ENCODE results near the gene ACP7.
A peak's percentile ranks its signal among the peaks of the same experiment; 100 is the strongest.
"Not testable (repeated sequence)": the region's sequence is repeated elsewhere in the genome, so short reads cannot be mapped to it uniquely, and the experiment has no call there.

Gene ACP7

GRCh38 chr19:39078436-39079200 lies 5.5 kb upstream of the ACP7 start:
- DNase-seq (ENCODE audit: low read depth), result peak; percentile 97

DNA sequence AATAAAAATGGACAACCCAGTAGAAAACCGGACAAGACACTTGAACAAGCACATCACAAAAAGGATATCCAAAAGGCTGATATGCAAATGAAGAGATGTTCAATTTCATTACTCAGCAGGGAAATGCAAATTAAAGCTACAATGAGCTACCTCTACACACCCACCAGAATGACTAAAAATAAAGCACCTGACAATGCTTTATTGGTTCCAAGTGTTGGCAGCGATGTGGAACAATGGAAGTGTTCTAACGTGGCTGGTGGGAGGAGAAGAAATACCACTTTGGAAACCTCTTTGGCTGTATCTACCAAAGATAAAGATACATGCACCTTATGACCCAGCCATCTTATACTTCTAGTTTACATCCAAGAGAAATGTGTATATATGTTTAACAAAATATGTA lies 3.7 kb upstream of the ACP7 start:
- DNase-seq (ENCODE audit: low read depth), result no peak

DNA sequence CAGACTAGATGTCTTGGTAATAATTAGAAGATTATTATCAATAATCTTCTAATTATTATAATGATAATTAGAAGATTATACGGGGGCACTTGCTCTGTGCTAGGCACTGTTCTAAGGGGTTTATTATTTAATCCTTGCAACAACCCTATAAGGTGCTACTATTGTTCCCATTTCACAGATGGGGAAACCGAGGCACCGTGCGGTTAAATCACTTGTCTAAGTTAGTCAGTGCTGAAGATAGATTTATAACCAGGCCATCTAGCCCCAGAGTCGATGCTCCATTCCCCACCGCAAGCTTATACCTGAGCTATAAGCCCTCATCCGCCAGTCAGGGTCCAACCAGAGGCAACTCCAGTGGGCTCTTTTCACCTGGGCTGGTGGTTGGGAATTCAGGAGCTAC lies 2.0 kb upstream of the ACP7 start:
- no peak for DNase-seq (ENCODE audit: low read depth)

DNA sequence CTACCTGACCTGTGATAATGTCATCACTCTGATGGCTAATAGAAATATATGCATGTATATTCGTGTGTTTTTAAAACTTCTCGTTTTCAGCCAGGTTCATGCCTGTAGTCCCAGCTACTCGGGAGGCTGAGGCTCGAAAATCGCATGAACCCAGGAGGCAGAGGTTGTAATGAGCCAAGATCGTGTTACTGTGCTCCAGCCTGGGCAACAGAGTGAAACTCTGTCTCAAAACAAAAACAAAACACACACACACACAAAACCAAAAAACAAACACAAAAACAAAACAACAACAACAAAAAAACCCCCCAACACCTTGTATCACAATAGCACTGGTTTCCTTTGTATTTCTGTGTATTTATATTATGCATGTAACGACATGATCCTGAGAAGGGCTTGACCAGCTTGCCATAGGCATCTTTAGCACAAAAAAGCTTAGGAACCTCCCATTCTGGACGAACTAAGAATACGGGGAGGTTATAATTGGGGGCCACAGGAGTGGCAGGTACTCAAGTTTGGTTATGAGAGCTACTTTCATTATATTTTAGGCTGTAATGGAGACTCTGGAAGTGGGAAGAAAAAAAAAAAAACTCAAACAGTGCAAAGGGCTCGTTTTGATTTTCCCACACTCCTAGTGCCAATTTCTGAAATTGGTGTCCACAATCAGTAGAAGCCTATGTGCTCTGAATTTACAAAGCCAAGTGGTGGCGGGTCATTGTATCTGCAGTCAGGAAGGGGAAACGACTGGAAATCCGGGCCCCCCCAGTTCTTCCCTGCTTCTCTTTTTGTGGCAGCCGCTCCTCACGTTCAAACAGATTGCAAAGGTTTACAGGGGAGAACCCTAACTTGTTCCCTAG lies 1.2 kb upstream of the ACP7 start:
- no peak for DNase-seq (ENCODE audit: low read depth)

DNA sequence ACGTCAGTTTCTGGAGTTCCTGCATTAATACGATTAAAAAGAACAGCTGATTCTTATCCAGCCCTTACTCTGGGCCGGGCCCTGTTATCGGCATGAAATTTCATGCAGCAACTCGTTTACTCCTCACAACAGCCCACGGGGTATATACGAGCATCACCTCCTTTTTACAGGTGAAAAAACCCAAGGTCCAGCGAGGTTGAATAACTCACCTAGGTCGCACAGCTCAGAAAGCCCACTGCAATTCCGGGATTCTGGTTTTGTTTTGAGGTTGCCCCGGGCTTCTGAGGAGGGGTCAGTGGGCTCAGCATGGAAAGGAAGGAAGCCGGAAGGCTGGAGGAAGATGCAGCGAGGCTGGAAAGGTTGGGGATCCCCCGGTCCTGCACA lies 577 bp upstream of the ACP7 start:
- DNase-seq (ENCODE audit: low read depth), result no peak

- no peak for DNase-seq (ENCODE audit: low read depth)
These were observed 538 bp downstream of the ACP7 start for GRCh38 chr19:39084732-39085080.

DNA sequence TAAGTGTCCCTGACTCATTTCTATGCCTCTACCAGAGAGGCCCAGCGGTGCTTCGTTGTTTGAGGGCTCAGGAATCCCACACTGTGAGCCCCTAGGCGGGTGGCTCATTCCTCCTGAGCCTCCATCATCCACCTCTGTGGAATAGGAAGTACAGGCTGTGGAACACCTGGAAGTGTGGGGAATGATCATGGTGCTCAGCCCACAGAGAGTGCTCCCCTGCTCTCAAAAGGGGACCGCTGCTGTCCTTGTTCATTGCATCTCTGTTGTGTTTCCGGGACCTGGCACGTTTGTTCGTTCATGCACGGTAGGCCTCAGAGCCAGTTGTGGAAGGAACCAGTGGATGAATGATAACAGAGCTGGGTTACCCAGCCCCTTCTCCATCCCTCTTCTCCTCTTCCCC lies 1.2 kb downstream of the ACP7 start:
- DNase-seq (ENCODE audit: low read depth), result no peak

- DNase-seq (ENCODE audit: low read depth), result no peak
These were observed 2.2 kb downstream of the ACP7 start for GRCh38 chr19:39086386-39086785.

DNA sequence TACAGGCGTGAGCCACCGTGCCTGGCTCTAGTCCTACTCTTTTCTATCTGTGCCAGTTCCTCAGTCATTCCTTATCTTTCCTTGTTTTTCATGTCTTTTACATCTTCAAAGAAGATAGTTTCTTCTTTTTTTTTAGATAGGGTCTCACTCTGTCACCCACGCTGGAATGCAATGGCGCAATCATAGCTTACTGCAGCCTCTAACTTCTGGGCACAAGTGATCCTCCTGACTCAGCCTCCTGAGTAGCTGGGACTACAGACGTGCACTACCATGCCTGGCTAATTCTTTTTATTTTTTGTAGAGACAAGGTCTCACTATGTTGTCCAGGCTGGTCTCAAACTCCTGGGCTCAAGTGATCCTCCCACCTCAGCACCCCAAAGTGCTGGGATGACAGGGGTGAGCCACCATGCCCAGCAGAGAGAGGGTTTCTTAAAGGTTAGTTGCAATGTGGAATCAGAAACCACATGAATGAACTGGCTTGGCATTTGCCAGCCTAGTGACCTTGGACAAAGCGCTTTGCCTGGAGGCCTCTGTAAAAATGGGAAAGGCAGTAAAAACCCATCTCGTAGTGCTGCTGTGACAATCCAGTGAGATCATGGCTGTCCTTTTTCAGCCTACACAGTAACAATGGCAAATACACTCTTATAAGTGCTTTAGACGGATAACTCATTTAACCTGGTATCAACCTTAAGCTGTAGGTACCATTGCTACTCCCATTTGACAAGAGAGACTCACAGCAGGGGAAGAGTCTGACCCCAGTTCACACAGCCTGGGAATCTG lies 3.9 kb downstream of the ACP7 start:
- DNase-seq (ENCODE audit: low read depth), result no peak

GRCh38 chr19:39090016-39090415 lies 5.8 kb downstream of the ACP7 start:
- DNase-seq (ENCODE audit: low read depth), result not testable (repeated sequence)

DNA sequence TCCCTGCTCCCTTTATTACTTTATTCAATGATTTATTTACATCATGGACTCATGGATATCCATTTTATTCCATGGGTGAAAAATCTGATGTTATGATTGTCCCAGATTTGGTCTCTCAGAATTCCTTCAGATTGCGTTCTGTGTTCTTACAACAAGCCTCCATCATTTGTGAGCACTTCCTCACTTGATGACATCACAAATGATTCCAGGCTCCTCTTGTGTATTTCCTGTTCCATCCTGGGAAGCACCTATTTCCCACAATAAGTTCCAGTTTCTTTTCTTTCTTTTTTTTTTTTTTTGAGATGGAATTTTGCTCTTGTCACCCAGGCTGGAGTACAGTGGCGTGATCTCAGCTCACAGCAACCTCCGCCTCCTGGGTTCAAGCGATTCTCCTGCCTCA lies 6.7 kb downstream of the ACP7 start:
- DNase-seq (ENCODE audit: low read depth), result no peak

DNA sequence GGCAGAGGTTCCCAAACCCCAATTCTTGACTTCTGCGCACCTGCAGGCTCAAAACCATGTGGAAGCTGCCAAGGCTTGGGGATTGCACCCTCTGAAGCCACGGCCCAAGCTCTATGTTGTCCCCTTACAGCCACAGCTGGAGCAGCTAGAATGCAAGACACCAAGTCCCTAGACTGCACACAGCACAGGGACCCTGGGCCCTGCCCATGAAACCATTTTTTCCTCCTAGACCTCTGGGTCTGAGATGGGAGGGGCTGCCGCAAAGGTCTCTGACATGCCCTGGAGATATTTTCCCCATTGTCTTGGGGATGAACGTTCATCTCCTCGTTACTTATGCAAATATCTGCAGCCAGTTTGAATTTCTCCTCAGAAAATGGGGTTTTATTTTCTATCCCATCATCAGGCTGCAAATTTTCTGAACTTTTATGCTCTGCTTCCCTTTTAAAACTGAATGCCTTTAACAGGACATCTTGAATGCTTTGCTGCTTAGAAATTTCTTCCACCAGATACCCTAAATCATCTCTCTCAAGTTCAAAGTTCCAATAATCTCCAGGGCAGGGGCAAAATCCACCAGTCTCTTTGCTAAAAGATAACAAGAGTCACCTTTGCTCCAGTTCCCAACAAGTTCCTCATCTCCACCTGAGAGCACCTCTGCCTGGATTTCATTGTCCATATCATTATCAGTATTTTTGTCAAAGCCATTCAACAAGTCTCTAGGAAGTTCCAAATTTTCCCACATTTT lies 11.8 kb downstream of the ACP7 start:
- DNase-seq (ENCODE audit: low read depth), result not testable (repeated sequence)

DNA sequence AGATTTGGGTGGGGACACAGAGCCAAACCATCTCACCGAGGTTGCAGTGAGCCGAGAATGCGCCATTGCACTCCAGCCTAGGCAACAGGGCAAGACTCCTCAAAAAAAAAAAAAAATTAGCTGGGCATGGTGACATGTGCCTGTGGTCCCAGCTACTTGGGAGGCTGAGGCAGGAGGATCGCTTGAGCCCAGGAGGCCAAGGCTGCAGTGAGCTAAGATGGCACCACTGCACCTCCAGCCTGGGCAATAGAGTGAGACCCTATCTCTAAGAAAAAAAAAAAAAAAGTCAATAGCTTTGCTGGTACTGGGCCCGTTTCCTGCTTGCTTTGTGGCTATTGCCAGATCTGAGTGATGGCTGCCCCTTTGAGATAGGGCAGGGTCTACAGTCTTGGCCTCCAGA lies 13.1 kb downstream of the ACP7 start:
- no peak for DNase-seq (ENCODE audit: low read depth)

DNA sequence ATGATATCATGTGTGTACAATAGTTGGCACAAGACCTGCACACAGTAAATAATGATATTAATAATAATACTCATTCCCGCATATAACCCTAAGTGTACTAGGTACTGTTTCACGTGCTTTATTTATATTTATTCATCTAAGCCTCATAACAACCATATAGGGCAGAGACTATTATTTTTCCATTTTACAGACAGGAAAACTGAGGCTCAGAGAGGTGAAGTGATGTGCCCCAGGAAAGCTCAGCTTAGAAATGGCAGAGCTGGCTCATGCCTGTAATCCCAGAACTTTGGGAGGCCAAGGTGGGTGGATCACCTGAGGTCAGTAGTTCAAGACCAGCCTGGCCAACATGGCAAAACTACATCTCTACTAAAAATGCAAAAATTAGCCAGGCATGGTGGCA lies 13.6 kb downstream of the ACP7 start:
- no peak for DNase-seq (ENCODE audit: low read depth)

DNA sequence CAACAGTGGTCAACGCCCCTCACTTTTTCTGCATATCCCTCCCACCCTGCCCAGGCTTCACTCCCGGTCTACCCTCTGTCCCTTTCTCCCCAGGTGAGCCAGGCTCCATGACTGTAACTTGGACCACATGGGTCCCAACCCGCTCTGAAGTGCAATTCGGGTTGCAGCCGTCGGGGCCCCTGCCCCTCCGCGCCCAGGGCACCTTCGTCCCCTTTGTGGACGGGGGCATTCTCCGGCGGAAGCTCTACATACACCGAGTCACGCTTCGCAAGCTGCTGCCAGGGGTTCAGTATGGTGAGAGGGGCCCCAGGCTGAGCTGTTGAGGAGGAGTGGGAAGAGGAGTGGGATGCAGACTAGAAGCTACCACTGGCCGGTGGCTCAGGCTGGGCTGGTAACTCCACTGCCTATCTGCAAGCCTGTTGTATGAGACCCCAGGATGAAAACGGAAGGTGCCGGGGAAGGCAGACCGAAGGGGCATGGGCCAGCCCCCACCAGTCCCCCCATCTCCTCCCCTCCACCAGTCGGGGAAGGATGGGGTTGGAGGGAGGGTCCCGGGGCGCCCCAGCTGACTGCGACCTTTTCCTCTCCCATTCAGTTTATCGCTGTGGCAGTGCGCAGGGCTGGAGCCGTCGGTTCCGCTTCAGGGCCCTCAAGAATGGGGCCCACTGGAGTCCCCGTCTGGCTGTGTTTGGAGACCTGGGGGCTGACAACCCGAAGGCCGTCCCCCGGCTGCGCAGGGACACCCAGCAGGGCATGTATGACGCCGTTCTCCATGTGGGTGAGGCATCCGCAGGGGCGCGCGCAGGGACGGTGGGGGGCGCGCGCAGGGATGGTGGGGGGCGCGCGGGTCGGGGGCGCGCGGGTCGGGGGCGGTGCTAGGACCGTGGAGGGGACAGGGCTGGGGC lies 14.4 kb downstream of the ACP7 start:
- no peak for DNase-seq (ENCODE audit: low read depth)

DNA sequence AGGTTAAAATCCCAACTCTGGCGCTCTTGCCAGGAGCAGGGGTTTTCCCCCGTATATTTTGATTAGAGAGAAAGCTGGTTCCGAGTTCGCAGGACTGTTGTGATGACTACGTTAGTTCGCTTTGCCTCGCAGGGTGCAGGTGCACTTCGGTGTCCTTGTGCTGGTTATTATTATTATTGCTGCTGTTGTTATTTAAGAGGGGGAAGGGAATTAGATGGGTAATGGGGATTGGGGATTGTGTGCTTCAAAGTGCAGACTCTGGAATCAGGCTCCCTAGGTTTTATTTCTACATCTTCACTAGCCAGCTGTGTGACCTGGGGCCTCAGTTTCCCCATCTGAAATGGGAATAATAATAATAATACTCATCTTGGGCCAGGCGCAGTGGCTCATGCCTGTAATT lies 15.2 kb downstream of the ACP7 start:
- DNase-seq (ENCODE audit: low read depth), result no peak

GRCh38 chr19:39100500-39101166 lies 16.5 kb downstream of the ACP7 start:
- no peak for DNase-seq (ENCODE audit: low read depth)

GRCh38 chr19:39103151-39103550 lies 19.0 kb downstream of the ACP7 start:
- no peak for DNase-seq (ENCODE audit: low read depth)

- DNase-seq (ENCODE audit: low read depth), result no peak
These were observed 20.0 kb downstream of the ACP7 start for GRCh38 chr19:39104186-39104596.

- DNase-seq (ENCODE audit: low read depth), result no peak
These were observed 22.0 kb downstream of the ACP7 start for GRCh38 chr19:39106194-39106593.

Data from iris pigment epithelial cell (primary cell).